Fibroblast of lung (primary cell): ENCODE results near the gene DBNDD1. TPM values are rescaled to one million over a fixed set of nuclear protein-coding genes. Genes with fewer than 3 reads are reported as not detected.

Experiments used
- DNase-seq, 2 donors: peaks; one replicate each; pipeline versions ENCODE4 v3.0.0 to v3.0.0-alpha.2; 2010; ENCODE audit warnings: low read depth in 2 of 2
- H2AFZ ChIP-seq: 2 replicates; pipeline ENCODE4 v1.5.1; 2012; ENCODE audit warnings: low read length, control low read depth, inconsistent platforms
- H3K27ac ChIP-seq: 2 replicates; pipeline ENCODE4 v1.5.1; 2011; ENCODE audit warnings: low read length, control low read depth; ENCODE audit not compliant: insufficient read depth
- H3K27me3 ChIP-seq: 2 replicates; pipeline ENCODE4 v1.5.1; 2011; ENCODE audit warnings: mild to moderate bottlenecking, low read length; ENCODE audit not compliant: control insufficient read depth, insufficient read depth
- H3K36me3 ChIP-seq: 2 replicates; pipeline ENCODE4 v1.5.1; 2011; ENCODE audit warnings: low read length; ENCODE audit not compliant: control insufficient read depth, insufficient read depth
- H3K4me1 ChIP-seq: 2 replicates; pipeline ENCODE4 v1.5.1; 2011; ENCODE audit warnings: low read length; ENCODE audit not compliant: control insufficient read depth, insufficient read depth; ENCODE audit errors: extremely low read depth
- H3K4me2 ChIP-seq: 2 replicates; pipeline ENCODE4 v1.5.1; 2011; ENCODE audit warnings: low read length, control low read depth; ENCODE audit not compliant: insufficient read depth; ENCODE audit errors: extremely low read depth
- H3K4me3 ChIP-seq, 4 experiments: fragments of 200-600 bp in 1 of 4; sonication (generic) in 1 of 4; replicated peaks in 1 of 4; 2 replicates each; pipeline ENCODE4 v1.5.1; 2011 to 2016; ENCODE audit warnings: low read length in 4 of 4, low read depth in 3 of 4, mild to moderate bottlenecking in 3 of 4, control low read depth in 2 of 4, inconsistent platforms in 1 of 4, mixed read lengths in 1 of 4; ENCODE audit not compliant: insufficient read depth in 1 of 4; ENCODE audit errors: control extremely low read depth in 1 of 4
- H3K79me2 ChIP-seq: 2 replicates; pipeline ENCODE4 v1.5.1; 2012; ENCODE audit warnings: mild to moderate bottlenecking, low read length, inconsistent platforms; ENCODE audit not compliant: control insufficient read depth, insufficient read depth
- H3K9ac ChIP-seq: 2 replicates; pipeline ENCODE4 v1.5.1; 2011; ENCODE audit warnings: mild to moderate bottlenecking, low read length, control low read depth; ENCODE audit not compliant: insufficient read depth
- H3K9me3 ChIP-seq: 2 replicates; pipeline ENCODE4 v1.5.1; 2012; ENCODE audit warnings: low read depth, low read length; ENCODE audit not compliant: control insufficient read depth, insufficient read depth
- H4K20me1 ChIP-seq: 2 replicates; pipeline ENCODE4 v1.5.1; 2011; ENCODE audit warnings: low read length; ENCODE audit not compliant: control insufficient read depth, insufficient read depth; ENCODE audit errors: extremely low read depth
- CTCF ChIP-seq, 2 donors: IDR thresholded peaks in 1 of 2; conservative IDR thresholded peaks in 1 of 2; 1 replicate in 1 of 2; 2 replicates in 1 of 2; pipeline ENCODE4 v1.5.1; 2011 to 2012; ENCODE audit warnings: low read length in 2 of 2, control low read depth in 1 of 2, inconsistent platforms in 1 of 2, low read depth in 1 of 2, mild to moderate bottlenecking in 1 of 2
- EZH2 ChIP-seq: IDR thresholded peaks from 2 replicates; pipeline ENCODE4 v1.5.1; 2012; ENCODE audit warnings: low read length, control low read depth, mild to moderate bottlenecking; ENCODE audit errors: missing control alignments
- polyA plus RNA-seq, 2 donors: library from polyadenylated mRNA; depleted of rRNA in 1 of 2; stranded (reverse) in 1 of 2; unstranded in 1 of 2; fragments of >200 nt; gene quantifications; 2 replicates each; pipeline ENCODE4 v1.2.1, GENCODE V29; 2011 to 2012; ENCODE audit warnings: missing spikeins in 1 of 2
- total RNA-seq: library from RNA; depleted of rRNA; stranded (reverse); fragments of >200 nt; gene quantifications from 2 replicates; pipeline ENCODE4 v1.2.1, GENCODE V29; 2014

The DBNDD1 gene
- total and polyA plus RNA-seq, 2 donors (not counting 1 experiment from before 2014, with no cell fraction given) = 2.1 to 3.6 TPM

DNA sequence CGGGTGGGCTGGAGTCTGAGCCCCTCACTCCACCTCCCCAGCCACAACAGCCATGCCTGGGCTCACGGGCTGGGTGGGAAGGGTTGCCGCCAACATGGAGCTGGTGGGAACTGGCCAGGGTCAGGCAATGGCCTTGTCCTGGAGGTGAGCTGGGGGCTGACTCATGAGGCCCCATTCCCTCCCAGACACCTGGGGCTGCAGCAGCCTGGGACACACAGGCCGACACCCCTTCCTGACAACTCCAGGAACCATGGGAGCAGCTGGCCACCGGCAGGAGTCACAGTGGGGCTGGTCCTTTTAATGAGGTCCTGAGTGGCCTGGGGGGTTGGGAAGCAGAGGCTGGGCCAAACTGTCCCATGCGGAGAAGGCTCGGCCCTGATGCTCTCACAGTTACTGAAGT, 12.2 kb downstream of the DBNDD1 start:
- no peak overlapping the region for H3K4me2 ChIP-seq
- no peaks in the 10 kb centered on the region for H4K20me1 ChIP-seq
- H3K4me1 ChIP-seq = no peaks in the 10 kb centered on the region
- H3K27ac ChIP-seq = no peak overlapping the region
- TF ChIP-seq CTCF (conservative IDR thresholded peaks at IDR 0.05 in 1 of 2, IDR thresholded peaks at IDR 0.05 in 1 of 2; ENCODE audit: low read depth in 1 of 2, low read length in 2 of 2) = no peak
- no peak for TF ChIP-seq EZH2
- H3K36me3 ChIP-seq = no peaks in the 10 kb centered on the region
- DNase-seq = no peak
- no peaks in the 10 kb centered on the region for H3K79me2 ChIP-seq
- H3K4me3 ChIP-seq = no peak overlapping the region
- H3K9ac ChIP-seq = no peak overlapping the region
- no peaks in the 10 kb centered on the region for H3K9me3 ChIP-seq
- no peaks in the 10 kb centered on the region for H3K27me3 ChIP-seq
- H2AFZ ChIP-seq = no peak overlapping the region

DNA sequence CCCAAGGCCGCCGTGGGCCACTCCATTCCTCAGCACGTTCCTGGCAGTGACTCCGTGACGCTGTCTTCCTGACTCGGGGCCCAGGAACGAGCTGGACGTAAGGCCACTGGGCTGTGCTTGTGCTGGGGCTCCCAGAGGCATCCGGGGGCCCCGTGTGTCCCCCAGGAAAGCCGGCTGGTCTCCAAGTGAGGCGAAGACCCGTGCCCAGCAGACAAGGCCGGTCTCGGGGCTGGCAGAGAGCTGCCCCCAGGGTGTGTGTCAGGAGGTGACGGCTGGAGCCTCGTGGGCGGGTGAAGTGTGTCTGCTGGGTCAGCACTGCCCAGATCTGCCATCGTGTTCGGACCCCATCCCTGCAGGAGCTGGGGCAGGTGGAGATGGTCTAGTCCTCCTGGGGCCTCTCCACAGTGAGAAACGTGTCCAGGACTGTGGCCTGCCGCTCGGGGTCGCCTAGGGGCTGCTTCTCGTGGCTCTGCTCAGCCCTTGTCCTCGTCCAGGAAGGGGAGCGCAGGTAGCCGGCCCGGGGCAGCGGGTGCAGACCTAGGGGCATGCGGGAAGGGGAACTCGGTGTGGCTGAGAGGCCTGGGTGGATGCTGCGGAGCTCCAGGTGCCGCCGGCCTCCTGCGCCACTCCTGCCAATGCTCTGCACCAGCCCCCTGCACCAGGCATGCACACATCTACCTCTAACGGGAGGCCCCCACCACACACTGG, 13.1 kb downstream of the DBNDD1 start:
- Histone ChIP-seq H3K4me3 (no peak overlapping the region), H3K36me3 (no peaks in the 10 kb centered on the region), H3K27me3 (no peaks in the 10 kb centered on the region), H2AFZ (no peak overlapping the region), H4K20me1 (no peaks in the 10 kb centered on the region), H3K9me3 (no peaks in the 10 kb centered on the region), H3K79me2 (no peaks in the 10 kb centered on the region), H3K9ac (no peak overlapping the region), H3K27ac (no peak overlapping the region), H3K4me2 (no peak overlapping the region), H3K4me1 (no peaks in the 10 kb centered on the region)
- TF ChIP-seq EZH2 (no peak), CTCF (conservative IDR thresholded peaks at IDR 0.05 in 1 of 2, IDR thresholded peaks at IDR 0.05 in 1 of 2; ENCODE audit: low read depth in 1 of 2, low read length in 2 of 2) (no peak)
- DNase-seq = no peak

DNA sequence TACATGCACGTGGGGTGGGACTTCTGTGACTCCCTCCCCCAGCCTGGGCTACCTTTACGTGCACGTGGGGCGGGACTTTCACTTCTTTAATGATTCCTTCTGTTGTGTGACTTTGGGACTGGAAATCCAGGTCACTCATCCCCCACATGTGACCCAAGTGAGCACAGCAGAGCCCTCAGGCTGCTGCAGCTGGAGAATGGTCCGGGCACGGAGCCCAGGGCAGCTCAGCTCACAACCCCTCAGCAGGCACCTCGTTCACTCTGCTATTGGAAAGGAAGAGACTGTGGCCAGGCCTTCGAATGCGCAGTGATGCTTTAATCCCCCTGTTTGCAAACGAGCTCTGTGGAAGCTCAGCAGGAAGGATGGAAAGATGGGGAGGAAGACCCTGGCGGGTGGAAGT, 14.7 kb downstream of the DBNDD1 start:
- no peak for DNase-seq
- H3K36me3 ChIP-seq = no peaks in the 10 kb centered on the region
- no peak overlapping the region for H3K4me2 ChIP-seq
- H3K9ac ChIP-seq = no peak overlapping the region
- H3K27ac ChIP-seq = no peak overlapping the region
- H4K20me1 ChIP-seq = no peaks in the 10 kb centered on the region
- no peaks in the 10 kb centered on the region for H3K27me3 ChIP-seq
- TF ChIP-seq CTCF (conservative IDR thresholded peaks at IDR 0.05 in 1 of 2, IDR thresholded peaks at IDR 0.05 in 1 of 2; ENCODE audit: low read depth in 1 of 2, low read length in 2 of 2) = no peak
- TF ChIP-seq EZH2 = no peak
- H3K4me1 ChIP-seq = no peaks in the 10 kb centered on the region
- H3K4me3 ChIP-seq = no peak overlapping the region
- H3K79me2 ChIP-seq = no peaks in the 10 kb centered on the region
- no peak overlapping the region for H2AFZ ChIP-seq
- H3K9me3 ChIP-seq = no peaks in the 10 kb centered on the region
